ENCODE measurements around the gene MUC5AC.

The MUC5AC gene

GRCh38 chr11:1128311-1129142 lies 29.2 kb upstream of the MUC5AC start:
- H3K27me3 ChIP-seq (ENCODE audit: insufficient read depth, low read length, poor library complexity): no peaks in the 10 kb centered on the region
- no peaks in the 10 kb centered on the region for H3K36me3 ChIP-seq (ENCODE audit: insufficient read depth, low read length)
- DNase-seq: no peak
- H3K4me3 ChIP-seq (ENCODE audit: low read depth in 1 of 2, low read length in 2 of 2): no peak overlapping the region
- H3K27ac ChIP-seq (ENCODE audit: low read length): no peak overlapping the region
- H3K4me1 ChIP-seq (ENCODE audit: insufficient read depth, low read length): no peaks in the 10 kb centered on the region
- H3K9me3 ChIP-seq (ENCODE audit: insufficient read depth, low read length, severe bottlenecking): no peaks in the 10 kb centered on the region
- no peak overlapping the region for H2AFZ ChIP-seq (ENCODE audit: low read depth, low read length)
- H3K9ac ChIP-seq (ENCODE audit: low read depth, low read length): no peak overlapping the region
- no peak overlapping the region for H3K4me2 ChIP-seq (ENCODE audit: insufficient read depth, low read length)
- H4K20me1 ChIP-seq (ENCODE audit: insufficient read depth, low read length): no peaks in the 10 kb centered on the region
- no peaks in the 10 kb centered on the region for H3K79me2 ChIP-seq (ENCODE audit: insufficient read depth, low read length)
- no peak for TF ChIP-seq CTCF (IDR thresholded peaks at IDR 0.05; ENCODE audit: borderline replicate concordance, extremely low read depth, low read length, poor library complexity, severe bottlenecking)
- TF ChIP-seq EZH2 (IDR thresholded peaks at IDR 0.05; ENCODE audit: borderline replicate concordance, low read depth, low read length, severe bottlenecking): no peak
- ATAC-seq (ENCODE audit: insufficient read depth, low read depth): no peak

GRCh38 chr11:1129143-1129610 lies 28.6 kb upstream of the MUC5AC start:
- ATAC-seq (ENCODE audit: insufficient read depth, low read depth) (no peak), DNase-seq (no peak)
- no peaks in the 10 kb centered on the region for H3K36me3 ChIP-seq (ENCODE audit: insufficient read depth, low read length)
- no peak overlapping the region for H3K9ac ChIP-seq (ENCODE audit: low read depth, low read length)
- H3K4me1 ChIP-seq (ENCODE audit: insufficient read depth, low read length): no peaks in the 10 kb centered on the region
- no peak overlapping the region for H3K4me2 ChIP-seq (ENCODE audit: insufficient read depth, low read length)
- no peaks in the 10 kb centered on the region for H3K9me3 ChIP-seq (ENCODE audit: insufficient read depth, low read length, severe bottlenecking)
- no peak overlapping the region for H3K27ac ChIP-seq (ENCODE audit: low read length)
- no peaks in the 10 kb centered on the region for H3K27me3 ChIP-seq (ENCODE audit: insufficient read depth, low read length, poor library complexity)
- no peaks in the 10 kb centered on the region for H4K20me1 ChIP-seq (ENCODE audit: insufficient read depth, low read length)
- H3K79me2 ChIP-seq (ENCODE audit: insufficient read depth, low read length): no peaks in the 10 kb centered on the region
- TF ChIP-seq EZH2 (IDR thresholded peaks at IDR 0.05; ENCODE audit: borderline replicate concordance, low read depth, low read length, severe bottlenecking) (no peak), CTCF (IDR thresholded peaks at IDR 0.05; ENCODE audit: borderline replicate concordance, extremely low read depth, low read length, poor library complexity, severe bottlenecking) (no peak)
- H2AFZ ChIP-seq (ENCODE audit: low read depth, low read length): no peak overlapping the region
- no peak overlapping the region for H3K4me3 ChIP-seq (ENCODE audit: low read depth in 1 of 2, low read length in 2 of 2)

- no peak overlapping the region for H3K27ac ChIP-seq (ENCODE audit: low read length)
- H3K79me2 ChIP-seq (ENCODE audit: insufficient read depth, low read length): no peaks in the 10 kb centered on the region
- no peaks in the 10 kb centered on the region for H3K4me1 ChIP-seq (ENCODE audit: insufficient read depth, low read length)
- no peak overlapping the region for H3K9ac ChIP-seq (ENCODE audit: low read depth, low read length)
- TF ChIP-seq EZH2 (IDR thresholded peaks at IDR 0.05; ENCODE audit: borderline replicate concordance, low read depth, low read length, severe bottlenecking) (no peak), CTCF (IDR thresholded peaks at IDR 0.05; ENCODE audit: borderline replicate concordance, extremely low read depth, low read length, poor library complexity, severe bottlenecking) (no peak)
- ATAC-seq (ENCODE audit: insufficient read depth, low read depth) (no peak), DNase-seq (no peak)
- no peak overlapping the region for H2AFZ ChIP-seq (ENCODE audit: low read depth, low read length)
- H3K36me3 ChIP-seq (ENCODE audit: insufficient read depth, low read length): no peaks in the 10 kb centered on the region
- H4K20me1 ChIP-seq (ENCODE audit: insufficient read depth, low read length): no peaks in the 10 kb centered on the region
- no peak overlapping the region for H3K4me3 ChIP-seq (ENCODE audit: low read depth in 1 of 2, low read length in 2 of 2)
- H3K27me3 ChIP-seq (ENCODE audit: insufficient read depth, low read length, poor library complexity): no peaks in the 10 kb centered on the region
- no peaks in the 10 kb centered on the region for H3K9me3 ChIP-seq (ENCODE audit: insufficient read depth, low read length, severe bottlenecking)
- H3K4me2 ChIP-seq (ENCODE audit: insufficient read depth, low read length): no peak overlapping the region
Observed at GRCh38 chr11:1129611-1130160, 28.1 kb upstream of the MUC5AC start.

Data from DND-41 (cell line).